Adrenal gland (tissue), 12 donors: ENCODE data around the gene TTC34. TPM values are rescaled to one million over a fixed set of nuclear protein-coding genes. Genes with fewer than 3 reads are reported as not detected.

ENCODE experiments used
- DNase-seq, 7 donors: peaks; one replicate each; pipeline ENCODE4 v3.0.0-alpha.2; 2019 to 2020
- H3K27ac ChIP-seq, 5 donors: fragments of 200-600 bp; sonication (generic) in 4 of 5; 1 replicate in 3 of 5; 2 replicates in 2 of 5; pipeline versions ENCODE4 v1.5.1 to v1.8.0; 2016 to 2020; ENCODE audit warnings: mild to moderate bottlenecking in 1 of 5
- H3K27me3 ChIP-seq: fragments of 200-600 bp; 2 replicates; pipeline ENCODE4 v1.8.0; 2021
- H3K36me3 ChIP-seq, 2 donors: fragments of 200-600 bp; replicated peaks in 1 of 2; 1 replicate in 1 of 2; 2 replicates in 1 of 2; pipeline versions ENCODE4 v1.5.1 to v1.8.0; 2018 to 2022
- H3K4me1 ChIP-seq, 2 donors: fragments of 200-600 bp; replicated peaks in 1 of 2; 1 replicate in 1 of 2; 2 replicates in 1 of 2; pipeline versions ENCODE4 v1.5.1 to v1.8.0; 2018 to 2021
- H3K4me3 ChIP-seq, 4 donors: fragments of 200-600 bp; sonication (generic) in 3 of 4; one replicate each; pipeline ENCODE4 v1.5.1; 2016 to 2018
- H3K9me3 ChIP-seq, 3 donors: fragments of 200-600 bp; sonication (generic) in 1 of 3; replicated peaks in 1 of 3; 1 replicate in 2 of 3; 2 replicates in 1 of 3; pipeline versions ENCODE4 v1.5.1 to v1.8.0; 2016 to 2021
- POLR2A ChIP-seq, 2 donors: fragments of 450-650 bp; IDR thresholded peaks; one replicate each; pipeline ENCODE4 v1.6.1; 2017; ENCODE audit warnings: antibody characterized with exemption in 2 of 2, mild to moderate bottlenecking in 2 of 2, moderate library complexity in 1 of 2
- WGBS, 4 donors: extraction: QIAGEN DNeasy Blood & Tissue Kit in 2 of 4; methylation state at CpG; one replicate each; pipeline versions ENCODE4 v1.1.5 to v1.1.7; 2013 to 2017; 5-methylcytosine and 5-hydroxymethylcytosine counted together
- intact Hi-C, 2 donors: fragments of 100-400 bp; cut with DNase I; formaldehyde crosslinking; loops; one replicate each; pipeline versions ENCODE4 v1.14.1 to v1.15.0; 2022 to 2023
- polyA plus RNA-seq, 3 donors: library from polyadenylated mRNA; stranded (reverse); fragments of 200-250 nt in 2 of 3; fragments of 350-450 nt in 1 of 3; fragmentation: Illumina TruSeq in 1 of 3; extraction: RNeasy Lipid Tissue Mini Kit (QIAGEN cat#74804) in 1 of 3; gene quantifications; one replicate each; pipeline ENCODE4 v1.2.3, GENCODE V29; 2013 to 2014
- total RNA-seq, 9 donors: library from RNA; depleted of rRNA in 4 of 9; stranded (reverse); fragments of >200 nt in 4 of 9; fragments of 120-200 nt in 1 of 9; fragmentation: NEBNext Ultra II Directional in 1 of 9; extraction: Animal tissue kit (Norgen Biotek cat#: 25700) in 1 of 9; gene quantifications; one replicate each; pipeline versions ENCODE4 v1.1.0 to v1.2.4, GENCODE V29; 2013 to 2023
- TF ChIP-seq, protein P1 (sequence below), 6 experiments: fragments of 450-650 bp in 4 of 6; fragments of 200-600 bp in 2 of 6; sonication (generic) in 1 of 6; IDR thresholded peaks; 1 replicate in 5 of 6; 2 replicates in 1 of 6; pipeline versions ENCODE4 v1.5.1 to v1.8.0; 2016 to 2021; ENCODE audit warnings: antibody characterized with exemption in 6 of 6, mild to moderate bottlenecking in 2 of 6, moderate library complexity in 1 of 6
- donor health status: healthy with polysubstance abuse.
- donor health status: Bipolar disorder and iron deficiency.
- donor health status: DM: yes; HTN: yes; CAD: no.
- donor health status: DM: no; HTN: no; CAD: no.
- donor health status: DM: no; HTN: no; CAD: no.
- donor health status: DM: yes; HTN: yes; CAD: no.

The TTC34 gene
- total and polyA plus RNA-seq, 12 donors: 0.12 to 1.9 (median 0.47) TPM

DNA sequence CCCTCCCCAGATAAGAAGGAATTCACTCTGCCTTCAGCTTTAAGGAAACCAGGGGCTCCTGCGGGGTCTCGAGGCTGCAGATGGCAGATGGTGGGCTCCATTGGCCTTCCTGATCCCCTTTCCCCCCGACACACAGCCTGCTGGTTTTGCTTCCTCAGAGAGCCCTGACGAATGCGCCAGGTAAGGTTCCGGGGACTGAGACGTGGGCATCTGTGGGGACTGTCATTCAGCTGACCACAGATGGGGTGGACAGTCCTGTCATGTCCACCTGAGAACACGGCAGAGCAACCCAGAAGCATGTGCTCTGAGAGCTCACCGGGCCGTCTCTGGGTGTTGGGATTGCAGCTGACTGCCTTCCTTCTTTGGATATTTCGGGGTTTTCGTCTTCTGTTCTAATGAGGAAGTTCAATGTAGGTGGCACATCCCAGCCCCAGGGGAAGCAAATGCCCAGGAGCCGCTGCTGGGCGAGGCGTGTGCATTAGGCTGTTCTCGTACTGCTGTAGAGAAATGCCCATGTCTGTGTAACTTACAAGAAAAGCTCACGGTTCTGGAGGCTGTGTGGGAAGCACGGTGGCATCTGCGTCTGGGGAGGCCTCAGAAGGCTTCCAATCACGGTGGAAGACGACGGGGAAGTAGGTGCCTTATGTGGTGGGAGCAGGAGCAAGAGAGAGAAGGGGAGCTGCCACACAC lies 22.6 kb upstream of the TTC34 start:
- H3K4me3 ChIP-seq: no peak overlapping the region
- TF ChIP-seq, protein P1, sequence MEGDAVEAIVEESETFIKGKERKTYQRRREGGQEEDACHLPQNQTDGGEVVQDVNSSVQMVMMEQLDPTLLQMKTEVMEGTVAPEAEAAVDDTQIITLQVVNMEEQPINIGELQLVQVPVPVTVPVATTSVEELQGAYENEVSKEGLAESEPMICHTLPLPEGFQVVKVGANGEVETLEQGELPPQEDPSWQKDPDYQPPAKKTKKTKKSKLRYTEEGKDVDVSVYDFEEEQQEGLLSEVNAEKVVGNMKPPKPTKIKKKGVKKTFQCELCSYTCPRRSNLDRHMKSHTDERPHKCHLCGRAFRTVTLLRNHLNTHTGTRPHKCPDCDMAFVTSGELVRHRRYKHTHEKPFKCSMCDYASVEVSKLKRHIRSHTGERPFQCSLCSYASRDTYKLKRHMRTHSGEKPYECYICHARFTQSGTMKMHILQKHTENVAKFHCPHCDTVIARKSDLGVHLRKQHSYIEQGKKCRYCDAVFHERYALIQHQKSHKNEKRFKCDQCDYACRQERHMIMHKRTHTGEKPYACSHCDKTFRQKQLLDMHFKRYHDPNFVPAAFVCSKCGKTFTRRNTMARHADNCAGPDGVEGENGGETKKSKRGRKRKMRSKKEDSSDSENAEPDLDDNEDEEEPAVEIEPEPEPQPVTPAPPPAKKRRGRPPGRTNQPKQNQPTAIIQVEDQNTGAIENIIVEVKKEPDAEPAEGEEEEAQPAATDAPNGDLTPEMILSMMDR (IDR thresholded peaks at IDR 0.05): no peak
- no peak for TF ChIP-seq POLR2A (IDR thresholded peaks at IDR 0.05)
- no peaks in the 10 kb centered on the region for H3K36me3 ChIP-seq
- WGBS, 4 donors: 64 to 74% (median 67%) methylated on average over 7 to 22 of the region's 22 CpGs
- intact Hi-C loops: loop anchor here in 1 of 2 donors (10.0 kb wide), 1 partner anchor 601 kb away; no protein-coding TSS in a partner anchor
- H3K4me1 ChIP-seq: no peaks in the 10 kb centered on the region
- DNase-seq: no peak
- H3K27me3 ChIP-seq: peaks cover 13% of the 10 kb centered on the region
- no peak overlapping the region for H3K27ac ChIP-seq
- no peaks in the 10 kb centered on the region for H3K9me3 ChIP-seq

DNA sequence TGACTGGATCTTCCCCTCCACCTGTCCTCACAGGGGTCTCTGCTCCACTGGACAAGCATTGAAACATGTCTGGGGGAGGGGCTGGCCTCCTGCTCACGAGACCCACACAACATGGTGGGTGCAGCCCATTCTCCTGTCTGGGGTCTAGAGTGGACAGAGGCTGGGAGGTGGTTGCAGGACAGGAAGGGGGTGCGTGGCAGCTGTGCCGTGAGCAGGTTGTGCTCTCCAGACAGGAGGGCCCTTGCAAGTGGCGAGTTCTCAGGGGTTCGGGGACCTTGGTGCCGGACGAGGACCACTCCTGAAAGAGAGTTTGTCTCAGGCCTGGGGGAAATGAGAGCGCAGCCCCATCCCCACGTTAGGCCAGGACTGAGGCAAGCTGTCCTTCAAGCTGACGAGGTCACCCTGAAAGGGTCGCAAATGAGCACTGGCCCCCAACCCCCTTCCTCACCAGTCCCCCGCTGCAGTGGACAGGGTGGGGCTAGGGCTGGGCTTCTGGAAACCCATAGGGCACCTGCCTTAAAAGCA lies 21.2 kb upstream of the TTC34 start:
- Histone ChIP-seq H3K4me3 (no peak overlapping the region), H3K36me3 (no peaks in the 10 kb centered on the region), H3K27me3 (peaks cover 13% of the 10 kb centered on the region), H3K27ac (no peak overlapping the region), H3K9me3 (no peaks in the 10 kb centered on the region), H3K4me1 (no peaks in the 10 kb centered on the region)
- intact Hi-C loops: loop anchor here in 1 of 2 donors (10.0 kb wide), 1 partner anchor 602 kb away; no protein-coding TSS in a partner anchor
- 79 to 97% (median 83%) methylated on average over 7 to 12 of the region's 12 CpGs for WGBS, 4 donors
- DNase-seq: no peak
- TF ChIP-seq, protein P1 (IDR thresholded peaks at IDR 0.05): no peak
- no peak for TF ChIP-seq POLR2A (IDR thresholded peaks at IDR 0.05)

DNA sequence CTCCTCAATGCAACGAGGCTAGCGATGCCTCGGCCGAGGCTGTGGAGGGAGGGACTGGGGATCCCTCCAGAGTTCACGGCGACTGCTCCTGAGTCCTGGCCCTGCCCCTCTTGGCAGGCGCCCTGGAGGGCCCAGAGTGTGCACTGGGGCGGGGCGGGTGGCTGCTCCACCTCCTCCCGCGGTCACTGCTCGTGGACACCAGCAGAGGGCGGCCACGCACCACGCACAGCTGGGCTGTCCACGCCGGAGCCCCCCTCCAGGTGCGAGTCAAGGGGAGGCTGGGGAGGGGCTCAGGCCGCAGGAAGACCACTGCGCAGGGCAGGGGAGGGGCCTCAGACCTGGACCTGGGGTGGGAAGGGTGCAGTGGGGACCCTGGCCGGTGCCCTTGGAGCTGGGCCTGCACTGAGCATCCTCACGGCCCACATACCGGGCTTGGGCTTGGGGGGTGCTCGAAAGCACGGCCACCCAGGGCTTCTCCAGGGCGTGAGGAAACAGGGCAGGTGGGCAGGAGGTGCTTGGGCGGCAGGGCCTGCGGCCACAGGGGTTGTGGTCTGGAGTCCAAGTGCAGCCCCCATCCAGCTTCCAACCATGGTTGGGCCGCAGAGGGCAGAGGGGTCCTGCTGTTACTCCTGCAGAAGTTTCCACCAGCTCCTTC lies 20.6 kb upstream of the TTC34 start:
- TF ChIP-seq, protein P1 (IDR thresholded peaks at IDR 0.05): peak; percentile 30 to 65 (median 48)
- no peak for TF ChIP-seq POLR2A (IDR thresholded peaks at IDR 0.05)
- Histone ChIP-seq H3K4me1 (no peaks in the 10 kb centered on the region), H3K4me3 (no peak overlapping the region), H3K36me3 (no peaks in the 10 kb centered on the region), H3K27ac (no peak overlapping the region), H3K27me3 (peaks cover 13% of the 10 kb centered on the region), H3K9me3 (no peaks in the 10 kb centered on the region)
- peak; percentile 29 to 57 (median 39) for DNase-seq
- 0 to 83% (median 24%) methylated on average over 1 to 29 of the region's 29 CpGs for WGBS, 4 donors
- intact Hi-C loops: loop anchor here in 1 of 2 donors (10.0 kb wide), 1 partner anchor 603 kb away; no protein-coding TSS in a partner anchor

DNA sequence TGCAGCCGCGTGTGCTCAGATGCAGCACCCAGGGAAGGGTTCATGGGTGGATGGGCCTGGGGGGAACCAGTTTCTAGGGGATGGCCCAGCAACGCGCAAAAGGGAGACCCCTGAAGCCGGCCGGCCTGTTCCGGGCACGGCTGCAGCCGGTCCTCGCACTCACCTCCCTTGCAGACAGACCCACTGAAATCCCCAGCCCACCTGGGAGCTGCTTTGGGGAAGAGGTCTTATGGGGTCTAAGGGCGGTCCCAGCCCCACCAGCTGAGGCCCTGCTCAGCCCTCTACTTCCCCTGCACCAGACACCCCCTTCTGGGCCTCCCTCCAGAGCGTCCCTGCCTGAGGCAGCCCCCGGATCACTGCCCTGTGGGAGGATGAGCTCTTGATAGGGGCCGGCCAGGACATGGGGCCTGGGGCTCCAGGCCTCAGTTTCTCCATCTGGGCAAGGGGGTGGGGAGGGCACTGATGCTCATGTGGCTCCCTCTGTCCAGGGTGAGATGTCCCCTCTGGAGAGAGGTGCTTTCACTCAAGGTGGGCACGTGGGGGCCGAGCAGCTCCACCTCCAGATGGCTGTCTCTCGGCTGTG lies 20.0 kb upstream of the TTC34 start:
- no peak for DNase-seq
- H3K4me1 ChIP-seq: no peaks in the 10 kb centered on the region
- TF ChIP-seq POLR2A (IDR thresholded peaks at IDR 0.05): no peak
- TF ChIP-seq, protein P1 (IDR thresholded peaks at IDR 0.05): no peak
- no peaks in the 10 kb centered on the region for H3K36me3 ChIP-seq
- intact Hi-C loops: loop anchor here in 1 of 2 donors (10.0 kb wide), 1 partner anchor 603 kb away; no protein-coding TSS in a partner anchor
- H3K9me3 ChIP-seq: no peaks in the 10 kb centered on the region
- H3K4me3 ChIP-seq: no peak overlapping the region
- H3K27me3 ChIP-seq: peaks cover 13% of the 10 kb centered on the region
- WGBS, 4 donors: 71 to 80% (median 76%) methylated on average over 5 to 17 of the region's 17 CpGs; no CpG with 5 or more reads in 1 of the 4 donors
- H3K27ac ChIP-seq: no peak overlapping the region
